ENCODE results near the gene FOSL1. TPM values are rescaled to one million over a fixed set of nuclear protein-coding genes. Genes with fewer than 3 reads are reported as not detected.

FOSL1 gene
- total RNA-seq, 2 experiments from 2014 or later: 23.0 to 24.7 TPM

DNA sequence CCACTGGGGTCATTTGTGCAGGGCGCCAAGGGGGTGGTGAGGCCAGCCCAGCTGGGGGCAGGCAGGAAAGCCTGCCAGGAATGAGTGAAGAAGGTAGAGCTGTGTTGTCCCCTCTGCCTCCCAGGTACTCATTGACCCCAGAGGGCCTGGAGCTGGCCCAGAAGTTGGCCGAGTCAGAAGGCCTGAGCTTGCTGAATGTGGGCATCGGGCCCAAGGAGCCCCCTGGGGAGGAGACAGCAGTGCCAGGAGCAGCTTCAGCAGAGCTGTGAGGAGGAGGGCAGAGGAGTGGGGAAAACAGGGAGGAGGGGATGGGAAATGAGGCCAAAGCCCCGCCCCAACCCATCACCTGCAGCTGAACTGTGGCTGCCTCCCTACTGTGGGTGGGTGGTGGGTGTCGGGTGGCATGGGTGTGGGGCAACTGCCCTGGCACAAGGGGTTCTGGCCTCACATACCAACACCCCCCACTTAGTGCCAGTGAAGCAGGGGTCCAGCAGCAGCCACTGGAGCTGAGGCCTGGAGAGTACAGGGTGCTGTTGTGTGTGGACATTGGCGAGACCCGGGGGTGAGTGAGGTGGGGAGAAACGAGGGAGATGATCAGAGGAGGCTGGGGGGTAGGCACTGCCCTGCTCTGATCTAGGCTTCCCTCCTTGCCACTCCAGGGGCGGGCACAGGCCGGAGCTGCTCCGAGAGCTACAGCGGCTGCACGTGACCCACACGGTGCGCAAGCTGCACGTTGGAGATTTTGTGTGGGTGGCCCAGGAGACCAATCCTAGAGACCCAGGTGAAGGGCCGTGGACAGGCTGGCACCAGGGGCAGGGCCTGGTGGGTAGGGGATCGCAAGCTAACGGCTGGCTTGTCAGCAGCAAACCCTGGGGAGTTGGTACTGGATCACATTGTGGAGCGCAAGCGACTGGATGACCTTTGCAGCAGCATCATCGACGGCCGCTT, 37.0 kb downstream of the FOSL1 start:
- POLR2A ChIA-PET: interaction anchor here (0.9 kb wide), 1 partner anchor 30 kb away, joined by 3 read pairs; no protein-coding TSS in a partner anchor
- CTCF ChIA-PET: interaction anchor here (4.8 to 8.1 kb wide), 2 partner anchors 11 to 24 kb away, joined by 27 to 163 read pairs; partner anchors contain the start of genes CCDC85B and FIBP

DNA sequence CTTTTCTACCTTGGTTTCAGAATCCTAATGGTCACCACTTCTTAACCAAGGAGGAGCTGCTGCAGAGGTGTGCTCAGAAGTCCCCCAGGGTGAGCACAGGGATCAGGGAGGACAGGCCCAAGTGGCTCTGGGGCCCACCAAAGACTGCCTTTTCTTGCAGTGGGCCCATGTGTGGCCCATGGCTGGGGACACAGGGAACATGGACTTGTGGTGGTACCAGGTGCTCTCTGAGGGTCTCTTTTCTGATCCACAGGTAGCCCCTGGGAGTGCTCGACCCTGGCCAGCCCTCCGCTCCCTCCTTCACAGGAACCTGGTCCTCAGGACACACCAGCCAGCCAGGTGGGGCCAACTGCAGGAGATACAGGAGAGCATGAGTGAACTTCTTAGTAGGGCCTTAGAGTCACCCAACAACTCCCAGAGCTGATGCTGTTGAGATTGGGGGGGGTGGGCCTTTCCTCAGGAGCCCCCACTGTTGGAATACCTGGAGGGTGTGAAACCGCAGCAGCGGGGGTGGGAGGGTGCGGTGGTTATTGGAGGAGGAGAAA, 37.9 kb downstream of the FOSL1 start:
- ChIA-PET CTCF (interaction anchor here (3.6 to 8.1 kb wide), 3 partner anchors 8 to 25 kb away, joined by 27 to 163 read pairs (median 44); partner anchors contain the start of genes CCDC85B and FIBP), POLR2A (interaction anchor here (0.9 kb wide), 2 partner anchors 9 to 31 kb away, joined by 3 read pairs; no protein-coding TSS in a partner anchor)

- ChIA-PET POLR2A (interaction anchor here (0.5 to 2.3 kb wide), 8 partner anchors 8 to 337 kb away, joined by 3 to 18 read pairs (median 3); partner anchors contain the start of genes FIBP, PCNX3 and SCYL1), CTCF (interaction anchor here (1.2 to 8.1 kb wide), 4 partner anchors 9 to 26 kb away, joined by 3 to 163 read pairs (median 36); partner anchors contain the start of genes CCDC85B and FIBP)
These were observed 38.5 kb downstream of the FOSL1 start for GRCh38 chr11:65861533-65862183.

DNA sequence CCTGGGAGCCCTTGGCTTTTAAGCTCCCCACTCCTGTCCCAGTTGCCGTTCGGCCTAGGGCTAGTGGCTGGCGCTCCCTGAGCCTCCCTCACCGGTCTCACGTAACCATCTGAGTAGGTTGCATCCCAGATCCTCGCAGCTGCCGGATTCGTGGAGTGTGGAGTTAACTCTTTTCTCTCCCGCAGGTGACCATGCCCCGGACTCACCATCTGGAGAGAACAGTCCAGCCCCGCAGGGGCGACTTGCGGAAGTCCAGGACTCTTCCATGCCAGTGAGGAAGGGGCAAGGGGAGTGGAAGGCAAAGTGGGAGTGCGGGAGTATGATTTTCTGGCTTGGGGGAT, 39.1 kb downstream of the FOSL1 start:
- ChIA-PET CTCF (interaction anchor here (1.2 to 8.1 kb wide), 5 partner anchors 10 to 81 kb away, joined by 3 to 163 read pairs (median 27); partner anchors contain the start of genes CCDC85B and FIBP), POLR2A (interaction anchor here (0.6 to 2.3 kb wide), 8 partner anchors 8 to 336 kb away, joined by 3 to 18 read pairs (median 3); partner anchors contain the start of genes FIBP, PCNX3 and SCYL1)

GRCh38 chr11:65860278-65861164, 39.7 kb downstream of the FOSL1 start, which contains the start of gene MUS81:
Gene MUS81, plus strand, starts transcription at chr11:65860433. Its CDS starts 321 bp downstream, at chr11:65860754.
- CTCF ChIA-PET: interaction anchor here (1.0 to 8.1 kb wide), 20 partner anchors 10 to 247 kb away, joined by 3 to 163 read pairs (median 4); partner anchors contain the start of genes CCDC85B and FIBP

DNA sequence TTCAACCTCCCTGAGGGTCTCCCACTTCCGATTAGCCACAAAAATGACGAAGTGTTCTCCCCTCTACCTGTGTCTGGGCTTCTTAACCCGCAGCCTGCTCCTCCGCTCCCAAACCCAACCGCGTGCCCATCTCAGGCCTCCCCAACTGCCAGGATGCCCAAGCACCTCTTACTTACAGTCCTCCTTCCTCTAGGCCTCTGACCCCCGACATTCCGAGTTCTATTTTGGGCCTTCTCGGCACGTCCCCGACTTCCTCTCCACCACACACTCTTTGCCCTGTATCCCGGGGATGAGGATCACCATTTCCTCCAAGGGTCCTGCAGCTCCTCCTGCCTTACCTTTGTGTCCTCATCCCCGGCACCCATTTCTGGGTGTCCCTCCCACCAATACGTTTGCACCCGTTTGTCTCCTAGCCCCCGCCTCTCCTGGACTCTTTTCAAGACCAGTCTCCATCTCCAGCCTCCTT, 40.3 kb downstream of the FOSL1 start:
- POLR2A ChIA-PET: interaction anchor here (0.6 to 3.0 kb wide), 16 partner anchors 9 to 1076 kb away, joined by 3 to 44 read pairs (median 5); partner anchors contain the start of genes CCDC85B, FAM89B, FIBP and FOSL1
- CTCF ChIA-PET: interaction anchor here (0.6 to 8.1 kb wide), 22 partner anchors 11 to 846 kb away, joined by 3 to 163 read pairs (median 4); partner anchors contain the start of genes BANF1, CCDC85B, EIF1AD and FIBP

More at GRCh38 chr11:65860278-65861164, 39.7 kb downstream of the FOSL1 start, which contains the start of gene MUS81:
- POLR2A ChIA-PET: interaction anchor here (0.6 to 3.0 kb wide), 20 partner anchors 8 to 336 kb away, joined by 3 to 44 read pairs (median 5); partner anchors contain the start of genes CCDC85B, FAM89B, FIBP and FOSL1

DNA sequence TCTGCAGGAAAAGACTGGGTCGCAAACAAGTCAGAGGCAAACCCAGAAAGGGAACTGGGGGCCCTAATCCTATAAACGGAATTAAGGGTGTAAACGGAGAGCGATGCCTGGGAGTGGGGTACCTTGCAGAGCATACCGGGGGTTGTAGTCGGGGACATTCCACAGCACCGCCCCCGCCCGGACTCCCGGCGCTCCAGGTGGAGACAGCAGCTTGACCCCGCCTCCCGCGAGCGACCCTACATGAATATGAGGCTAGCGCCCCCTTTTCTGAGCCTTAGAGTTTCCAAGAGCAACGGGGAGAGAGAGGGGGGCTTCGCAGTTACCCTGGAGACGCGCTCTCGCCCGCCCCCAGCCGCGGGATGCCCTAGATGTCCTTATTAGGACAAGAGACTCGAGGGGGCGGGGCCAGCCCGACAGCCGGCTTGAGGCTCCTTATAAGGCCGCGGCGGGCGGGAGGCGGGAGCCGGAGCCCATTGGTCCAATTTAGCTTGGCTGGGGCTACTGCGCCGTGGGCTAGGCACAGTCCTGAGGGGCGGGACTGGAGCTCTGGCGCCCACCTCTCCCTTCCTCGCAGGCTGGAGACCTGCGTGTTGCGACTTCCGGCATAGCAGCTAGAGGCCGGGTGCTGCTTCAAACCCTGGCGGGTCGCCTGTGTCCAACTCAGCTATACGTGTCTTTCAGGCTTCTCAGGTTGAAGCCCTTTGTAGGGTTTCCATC, 40.9 kb downstream of the FOSL1 start:
- POLR2A ChIA-PET: interaction anchor here (0.6 to 3.0 kb wide), 15 partner anchors 10 to 1076 kb away, joined by 3 to 44 read pairs (median 5); partner anchors contain the start of genes CCDC85B, FAM89B, FIBP and FOSL1
- CTCF ChIA-PET: interaction anchor here (0.6 to 8.1 kb wide), 20 partner anchors 11 to 845 kb away, joined by 3 to 163 read pairs (median 4); partner anchors contain the start of genes BANF1, CCDC85B, EIF1AD and FIBP

- CTCF ChIA-PET: interaction anchor here (0.6 to 8.1 kb wide), 7 partner anchors 13 to 528 kb away, joined by 3 to 163 read pairs (median 7); partner anchors contain the start of genes BANF1, CCDC85B, EIF1AD and FIBP
- POLR2A ChIA-PET: interaction anchor here (0.5 to 3.0 kb wide), 10 partner anchors 13 to 153 kb away, joined by 3 to 44 read pairs (median 4); partner anchors contain the start of genes CCDC85B, FIBP, FOSL1 and KAT5
These were observed 41.5 kb downstream of the FOSL1 start for GRCh38 chr11:65858681-65859087.

DNA sequence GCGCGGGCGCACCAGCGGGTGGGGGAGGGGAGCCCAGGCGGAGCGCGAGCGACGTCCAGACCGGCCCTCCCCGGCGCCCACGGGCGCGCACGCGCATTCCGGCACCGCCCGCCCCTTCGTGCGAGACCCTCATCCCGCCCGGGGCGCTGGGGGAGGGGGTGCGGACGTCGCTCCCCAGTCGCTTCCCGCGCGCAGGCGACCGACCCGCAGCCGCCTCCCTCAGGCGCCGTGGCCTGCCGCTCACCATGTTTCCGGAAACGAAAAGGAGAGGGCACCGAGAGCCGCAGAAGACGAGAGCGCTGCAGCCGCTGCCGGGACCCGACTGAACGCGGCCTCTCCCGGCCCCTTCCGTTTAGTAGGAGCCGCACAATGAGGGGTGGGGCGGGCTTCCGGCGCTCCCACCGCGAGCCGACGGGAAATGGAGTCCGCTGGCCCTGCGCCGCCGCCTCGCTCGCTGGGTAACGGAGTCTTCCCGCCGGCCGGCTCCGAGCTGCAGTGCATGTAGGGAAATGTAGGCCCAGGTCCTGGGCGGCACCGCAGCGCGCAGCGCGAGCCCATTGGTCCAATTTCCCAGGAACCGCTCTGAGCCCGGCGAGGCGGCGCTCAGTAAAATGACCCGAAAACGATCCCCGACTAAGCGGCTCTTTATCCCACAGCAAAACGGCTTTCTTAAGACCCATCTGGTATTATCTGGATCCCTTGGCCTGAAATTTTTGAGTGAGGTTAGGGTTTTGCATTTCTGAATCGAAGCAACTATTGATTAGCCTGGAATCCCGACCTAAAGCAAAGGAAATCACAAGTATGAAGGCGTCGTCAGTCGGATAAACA, 42.1 kb downstream of the FOSL1 start, which contains the start of gene CFL1:
Gene CFL1 (minus strand): TSS at position 328 of the 828 bp plus-strand sequence. CDS start 81 bp downstream, at position 247.
- POLR2A ChIA-PET: interaction anchor here (0.5 to 3.0 kb wide), 9 partner anchors 14 to 153 kb away, joined by 3 to 44 read pairs (median 4); partner anchors contain the start of genes CCDC85B, FIBP and FOSL1

GRCh38 chr11:65857500-65857852, 42.7 kb downstream of the FOSL1 start:
- ChIA-PET CTCF (interaction anchor here (8.1 kb wide), 1 partner anchor 30 kb away, joined by 163 read pairs; the partner anchor contains the start of genes CCDC85B and FIBP), POLR2A (interaction anchor here (1.0 to 3.0 kb wide), 4 partner anchors 14 to 43 kb away, joined by 4 to 44 read pairs (median 17); partner anchors contain the start of genes CCDC85B, FIBP and FOSL1)

More for the DNA sequence above, 42.1 kb downstream of the FOSL1 start, which contains the start of gene CFL1:
- CTCF ChIA-PET: interaction anchor here (0.6 to 8.1 kb wide), 6 partner anchors 13 to 528 kb away, joined by 3 to 163 read pairs (median 6); partner anchors contain the start of genes BANF1, CCDC85B, EIF1AD and FIBP

DNA sequence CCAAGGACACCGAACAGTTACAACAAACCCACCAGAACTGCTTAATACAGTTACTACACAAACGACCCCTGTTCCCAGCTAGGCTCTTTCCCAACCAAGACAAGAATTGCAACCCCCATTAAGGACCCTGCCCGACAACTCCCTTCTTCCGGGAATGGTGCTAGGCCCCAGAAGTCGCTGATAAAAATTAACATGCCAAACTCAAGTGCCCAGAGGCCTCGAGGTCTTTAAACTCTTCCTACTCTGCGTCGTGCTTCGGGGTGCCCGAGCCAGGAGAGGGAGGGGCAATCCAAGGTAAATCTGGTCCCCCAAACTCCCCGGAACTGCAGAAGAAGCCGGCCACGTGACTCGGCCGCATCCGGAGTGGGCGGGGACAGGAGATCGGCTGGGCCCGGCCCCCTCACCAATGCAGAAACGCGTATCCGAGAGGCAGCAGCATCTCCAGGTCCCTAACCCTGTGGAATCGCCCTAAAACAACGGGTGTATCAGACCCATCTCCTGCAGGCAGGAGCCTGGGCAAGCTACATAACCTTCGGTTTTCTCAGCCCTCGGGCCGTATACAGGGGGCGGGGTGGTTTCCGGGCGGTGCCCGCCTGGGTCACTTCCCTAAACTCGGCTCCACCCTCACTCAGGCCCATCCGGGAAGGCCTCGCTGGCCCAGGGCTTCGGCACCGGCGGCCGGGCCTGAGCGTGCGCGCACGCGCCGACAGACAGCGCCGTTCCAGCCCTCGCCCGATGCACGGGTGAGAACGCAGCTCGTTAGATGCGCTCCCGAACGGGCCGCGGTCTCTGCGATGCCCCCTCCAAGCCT, 43.3 kb downstream of the FOSL1 start:
- ChIA-PET CTCF (interaction anchor here (8.1 kb wide), 1 partner anchor 31 kb away, joined by 163 read pairs; the partner anchor contains the start of genes CCDC85B and FIBP), POLR2A (interaction anchor here (3.0 kb wide), 1 partner anchor 17 kb away, joined by 15 read pairs; no protein-coding TSS in a partner anchor)

- ChIA-PET POLR2A (interaction anchor here (0.6 kb wide), 1 partner anchor 277 kb away, joined by 4 read pairs; no protein-coding TSS in a partner anchor), CTCF (interaction anchor here (8.1 kb wide), 1 partner anchor 32 kb away, joined by 163 read pairs; the partner anchor contains the start of genes CCDC85B and FIBP)
These were observed 44.2 kb downstream of the FOSL1 start for GRCh38 chr11:65855927-65856363.

DNA sequence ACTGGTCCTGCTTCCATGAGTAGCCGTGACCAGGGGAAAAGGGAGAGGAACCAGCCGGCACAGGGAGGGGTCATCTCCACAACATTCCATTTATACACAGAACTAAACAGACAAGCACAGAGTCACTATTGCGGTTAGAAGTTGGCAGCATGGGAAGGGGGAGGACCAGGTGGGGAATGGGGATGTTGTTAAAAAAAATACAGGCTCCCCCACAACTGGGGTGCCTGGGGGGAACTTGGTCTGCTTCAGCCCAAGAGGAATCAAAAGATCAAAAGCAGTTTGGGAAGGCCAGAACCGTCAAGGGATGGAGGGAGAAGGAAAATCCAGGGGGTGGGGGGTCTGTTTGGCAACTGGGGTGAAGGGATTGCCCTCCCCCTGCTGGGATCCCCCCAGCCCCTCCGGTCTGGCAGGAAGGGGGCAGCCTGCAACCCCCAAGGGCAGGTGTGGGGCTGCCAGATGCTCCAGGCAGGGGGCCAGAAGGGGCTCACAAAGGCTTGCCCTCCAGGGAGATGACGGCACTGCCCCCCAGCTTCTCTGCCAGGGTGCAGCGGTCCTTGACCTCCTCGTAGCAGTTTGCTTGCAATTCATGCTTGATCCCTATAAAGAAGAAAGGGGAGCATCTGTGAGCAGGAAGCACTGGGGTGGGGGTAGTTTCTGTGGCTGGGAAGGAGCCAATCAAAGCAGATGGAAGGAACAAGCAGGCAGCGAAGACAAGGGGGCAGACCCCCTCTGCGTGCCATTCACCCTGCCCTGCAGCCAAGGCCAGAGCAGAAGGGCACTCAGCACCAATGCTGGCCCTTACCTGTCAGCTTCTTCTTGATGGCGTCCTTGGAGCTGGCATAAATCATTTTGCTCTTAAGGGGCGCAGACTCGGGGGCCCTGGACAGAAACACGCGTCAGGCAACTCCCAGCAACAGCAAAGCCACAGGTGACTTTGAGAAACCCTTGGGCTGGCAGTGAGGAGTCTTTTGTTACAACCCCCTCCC, 45.0 kb downstream of the FOSL1 start:
- ChIA-PET POLR2A (no interaction called here), CTCF (no interaction called here)

All from activated CD8-positive, alpha-beta memory T cell treated with anti-CD3 and anti-CD28 coated beads for 36 hours (primary cell).